Neural cell (in vitro differentiated cells): ENCODE results near the gene PPARGC1A. TPM values are rescaled to one million over a fixed set of nuclear protein-coding genes. Genes with fewer than 3 reads are reported as not detected.

ENCODE experiments used
- H2AFZ ChIP-seq: fragments of 200-600, 300-800 bp; sonication (generic), shearing (Covaris generic); 2 replicates; pipeline ENCODE4 v1.6.0; 2014; ENCODE audit warnings: low read depth, mild to moderate bottlenecking, antibody characterized with exemption, low read length, moderate library complexity
- H3F3A ChIP-seq: fragments of 200-600 bp; shearing (Covaris generic); 2 replicates; pipeline ENCODE4 v1.6.1; 2016; ENCODE audit warnings: mild to moderate bottlenecking, moderate library complexity, mixed read lengths, antibody characterized with exemption, low read length; ENCODE audit not compliant: insufficient read depth, poor library complexity, severe bottlenecking
- H3K27ac ChIP-seq: fragments of 200-600, 300-800 bp; sonication (generic), shearing (Covaris generic); 2 replicates; pipeline ENCODE4 v1.5.1; 2014; ENCODE audit warnings: mild to moderate bottlenecking, low read length, moderate library complexity
- H3K27me3 ChIP-seq: fragments of 300-800, 200-600 bp; sonication (generic), shearing (Covaris generic); 2 replicates; pipeline ENCODE4 v1.6.0; 2014; ENCODE audit warnings: mild to moderate bottlenecking, low read depth, low read length, moderate library complexity; ENCODE audit not compliant: insufficient read depth
- H3K36me3 ChIP-seq: fragments of 300-800, 200-600 bp; sonication (generic), shearing (Covaris generic); 2 replicates; pipeline ENCODE4 v1.5.1; 2014; ENCODE audit warnings: mild to moderate bottlenecking, antibody characterized with exemption, low read length, moderate library complexity; ENCODE audit not compliant: insufficient read depth
- H3K4me2 ChIP-seq: fragments of 300-800, 200-600 bp; sonication (generic), shearing (Covaris generic); 2 replicates; pipeline ENCODE4 v1.6.0; 2014; ENCODE audit warnings: mild to moderate bottlenecking, low read length
- H3K4me3 ChIP-seq: fragments of 300-800, 200-600 bp; sonication (generic), shearing (Covaris generic); 2 replicates; pipeline ENCODE4 v1.5.1; 2014; ENCODE audit warnings: mild to moderate bottlenecking, low read length, moderate library complexity
- H3K79me2 ChIP-seq: fragments of 200-600 bp; shearing (Covaris generic); replicated peaks from 2 replicates; pipeline ENCODE4 v1.6.0; 2014; ENCODE audit warnings: mild to moderate bottlenecking, low read length, moderate library complexity; ENCODE audit not compliant: insufficient read depth
- H3K9ac ChIP-seq: fragments of 300-800, 200-600 bp; sonication (generic), shearing (Covaris generic); 2 replicates; pipeline ENCODE4 v1.6.1; 2016; ENCODE audit warnings: mild to moderate bottlenecking, low read length, mixed read lengths
- H3K9me2 ChIP-seq: fragments of 200-600 bp; shearing (Covaris generic); 2 replicates; pipeline ENCODE4 v1.6.1; 2016; ENCODE audit warnings: mild to moderate bottlenecking, low read length, mixed read lengths; ENCODE audit not compliant: insufficient read depth
- H3K9me3 ChIP-seq: fragments of 200-600, 300-800 bp; sonication (generic), shearing (Covaris generic); 2 replicates; pipeline ENCODE4 v1.6.1; 2016; ENCODE audit warnings: mild to moderate bottlenecking, mixed run types, low read length, moderate library complexity, mixed read lengths
- H4K20me1 ChIP-seq: fragments of 200-600 bp; shearing (Covaris generic); 2 replicates; pipeline ENCODE4 v1.6.1; 2016; ENCODE audit warnings: mild to moderate bottlenecking, mixed run types; ENCODE audit not compliant: insufficient read depth
- CTCF ChIP-seq: fragments of 450-650 bp; IDR thresholded peaks from 2 replicates; pipeline ENCODE4 v1.5.1; 2014; ENCODE audit warnings: antibody characterized with exemption, mild to moderate bottlenecking, moderate library complexity; ENCODE audit not compliant: poor library complexity, severe bottlenecking
- EP300 ChIP-seq: fragments of 450-650 bp; conservative IDR thresholded peaks from 2 replicates; pipeline ENCODE4 v1.6.1; 2014; ENCODE audit warnings: antibody characterized with exemption, mild to moderate bottlenecking, moderate library complexity; ENCODE audit not compliant: poor library complexity, severe bottlenecking
- EZH2 ChIP-seq: fragments of 200-600, 300-800 bp; shearing (Covaris generic), sonication (generic); IDR thresholded peaks from 2 replicates; pipeline ENCODE4 v1.6.1; 2014; ENCODE audit warnings: antibody characterized with exemption, low read length, borderline replicate concordance, mild to moderate bottlenecking; ENCODE audit not compliant: insufficient read depth, poor library complexity, severe bottlenecking
- MXI1 ChIP-seq: fragments of 450-650 bp; conservative IDR thresholded peaks from 2 replicates; pipeline ENCODE4 v1.6.1; 2014; ENCODE audit warnings: antibody characterized with exemption, mild to moderate bottlenecking; ENCODE audit not compliant: poor library complexity, severe bottlenecking
- POLR2AphosphoS5 ChIP-seq: IDR thresholded peaks from 2 replicates; pipeline ENCODE4 v1.6.1; 2012
- RAD21 ChIP-seq: fragments of 450-650 bp; conservative IDR thresholded peaks from 2 replicates; pipeline ENCODE4 v1.6.1; 2014; ENCODE audit warnings: antibody characterized with exemption, mild to moderate bottlenecking, moderate library complexity
- REST ChIP-seq: IDR thresholded peaks from 2 replicates; pipeline ENCODE4 v1.6.1; 2012; ENCODE audit warnings: borderline replicate concordance
- SMC3 ChIP-seq: fragments of 450-650 bp; conservative IDR thresholded peaks from 2 replicates; pipeline ENCODE4 v1.6.1; 2014; ENCODE audit warnings: antibody characterized with exemption, mild to moderate bottlenecking, moderate library complexity; ENCODE audit not compliant: poor library complexity
- TAF1 ChIP-seq: IDR thresholded peaks from 2 replicates; pipeline ENCODE4 v1.6.1; 2012; ENCODE audit warnings: low read depth
- polyA plus RNA-seq: library from polyadenylated mRNA; depleted of rRNA; stranded (reverse); fragments of >200 nt; gene quantifications from 2 replicates; pipeline ENCODE4 v1.2.3, GENCODE V29; 2014

Gene PPARGC1A
- polyA plus RNA-seq, 1 donor from 2014 or later, result 7.2 TPM

GRCh38 chr4:23811161-23811560 lies 78.7 kb downstream of the PPARGC1A start:
- H3K9ac ChIP-seq, result no peak overlapping the region
- H3K9me2 ChIP-seq, result no peaks in the 10 kb centered on the region
- no peaks in the 10 kb centered on the region for H3K9me3 ChIP-seq

GRCh38 chr4:23805450-23805851 lies 84.4 kb downstream of the PPARGC1A start:
- Histone ChIP-seq H3K4me2 (no peak overlapping the region), H3K9ac (no peak overlapping the region), H2AFZ (no peak overlapping the region), H3K9me2 (no peaks in the 10 kb centered on the region), H3F3A (no peaks in the 10 kb centered on the region), H3K79me2 (no peaks in the 10 kb centered on the region), H3K27me3 (no peaks in the 10 kb centered on the region), H3K4me3 (no peak overlapping the region), H3K9me3 (no peaks in the 10 kb centered on the region), H3K36me3 (no peaks in the 10 kb centered on the region), H4K20me1 (no peaks in the 10 kb centered on the region), H3K27ac (no peak overlapping the region)
- TF ChIP-seq CTCF, result no peak
- TF ChIP-seq EP300, result no peak
- TF ChIP-seq SMC3, result no peak
- no peak for TF ChIP-seq REST
- no peak for TF ChIP-seq EZH2
- no peak for TF ChIP-seq POLR2AphosphoS5

More at GRCh38 chr4:23811161-23811560, 78.7 kb downstream of the PPARGC1A start:
- Histone ChIP-seq H3K79me2 (no peaks in the 10 kb centered on the region), H3K4me2 (no peak overlapping the region), H4K20me1 (no peaks in the 10 kb centered on the region), H3K27me3 (peaks cover under 1% of the 10 kb centered on the region), H3K36me3 (no peaks in the 10 kb centered on the region), H2AFZ (no peak overlapping the region), H3F3A (no peaks in the 10 kb centered on the region), H3K4me3 (no peak overlapping the region), H3K27ac (no peak overlapping the region)
- no peak for TF ChIP-seq POLR2AphosphoS5
- TF ChIP-seq REST, result no peak
- TF ChIP-seq MXI1, result no peak
- no peak for TF ChIP-seq RAD21
- no peak for TF ChIP-seq SMC3
- TF ChIP-seq CTCF, result no peak
- TF ChIP-seq EZH2, result no peak
- no peak for TF ChIP-seq TAF1
- no peak for TF ChIP-seq EP300
